Measurements from ENCODE around the gene STOM.

GRCh38 chr9:121298016-121298538 lies 72.0 kb downstream of the STOM start:
- TF ChIP-seq CTCF (IDR thresholded peaks at IDR 0.05; ENCODE audit: low read length) (no peak), EZH2 (optimal IDR thresholded peaks at IDR 0.05; ENCODE audit: low read depth, low read length) (no peak)

All from MM.1S (cell line).